Nephron (organoid): Measurements from ENCODE around the gene RNF141.

Experiments
- H3K27ac Mint-ChIP-seq, 3 experiments: 2 replicates each; pipeline ENCODE4 v1.8.0; 2020; ENCODE audit warnings: mixed read lengths in 3 of 3, mild to moderate bottlenecking in 2 of 3, moderate library complexity in 1 of 3
- H3K27me3 Mint-ChIP-seq: 2 replicates; pipeline ENCODE4 v1.8.0; 2021; ENCODE audit warnings: low read depth, mild to moderate bottlenecking, moderate library complexity, mixed read lengths
- H3K36me3 Mint-ChIP-seq: 2 replicates; pipeline ENCODE4 v1.8.0; 2020; ENCODE audit warnings: low read depth, mixed read lengths
- H3K4me1 Mint-ChIP-seq: 2 replicates; pipeline ENCODE4 v1.8.0; 2020; ENCODE audit warnings: mixed read lengths
- H3K4me3 Mint-ChIP-seq, 3 experiments: 2 replicates each; pipeline ENCODE4 v1.8.0; 2020; ENCODE audit warnings: mild to moderate bottlenecking in 3 of 3, mixed read lengths in 3 of 3, moderate library complexity in 2 of 3
- H3K9me3 Mint-ChIP-seq: 2 replicates; pipeline ENCODE4 v1.8.0; 2020; ENCODE audit warnings: mixed read lengths
- CTCF ChIP-seq, 3 experiments: fragments of 200-600 bp; sonication (generic); IDR thresholded peaks; one replicate each; pipeline ENCODE4 v1.5.0; 2021; ENCODE audit warnings: antibody characterized with exemption in 3 of 3; ENCODE audit not compliant: unreplicated experiment in 3 of 3

RNF141 gene

DNA sequence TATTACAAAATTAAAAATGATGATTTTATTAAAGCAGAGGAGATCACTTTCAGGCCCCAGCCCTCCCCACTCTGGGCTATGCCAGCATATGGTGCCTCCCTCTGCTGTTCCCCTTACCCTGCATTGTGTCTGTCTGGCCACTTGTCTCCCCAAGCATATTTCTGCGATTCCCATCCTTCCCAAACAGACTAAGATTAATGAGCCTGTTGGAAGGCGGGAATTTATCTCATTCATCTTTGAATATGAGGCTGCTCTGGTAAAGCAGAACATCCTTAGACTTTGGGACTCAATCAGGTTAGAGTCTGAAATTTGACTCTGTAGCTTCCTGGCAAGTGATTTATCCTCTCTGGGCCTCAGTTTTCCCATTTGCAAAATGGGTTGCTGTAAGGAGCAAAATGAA lies 60.2 kb downstream of the RNF141 start:
- H3K4me1 Mint-ChIP-seq = peaks cover 7% of the 10 kb centered on the region
- no peaks in the 10 kb centered on the region for H3K9me3 Mint-ChIP-seq
- H3K36me3 Mint-ChIP-seq = peaks cover 4% of the 10 kb centered on the region
- no peak overlapping the region for H3K4me3 Mint-ChIP-seq
- H3K27ac Mint-ChIP-seq = no peak overlapping the region
- TF ChIP-seq CTCF (IDR thresholded peaks at IDR 0.05; ENCODE audit: unreplicated experiment in 3 of 3) = no peak
- peaks cover 5% of the 10 kb centered on the region for H3K27me3 Mint-ChIP-seq

GRCh38 chr11:10480026-10480425 lies 61.0 kb downstream of the RNF141 start:
- no peak overlapping the region for H3K27ac Mint-ChIP-seq
- H3K4me1 Mint-ChIP-seq = peaks cover 7% of the 10 kb centered on the region
- H3K36me3 Mint-ChIP-seq = peaks cover 4% of the 10 kb centered on the region
- peaks cover 5% of the 10 kb centered on the region for H3K27me3 Mint-ChIP-seq
- no peaks in the 10 kb centered on the region for H3K9me3 Mint-ChIP-seq
- H3K4me3 Mint-ChIP-seq = no peak overlapping the region
- no peak for TF ChIP-seq CTCF (IDR thresholded peaks at IDR 0.05; ENCODE audit: unreplicated experiment in 3 of 3)

DNA sequence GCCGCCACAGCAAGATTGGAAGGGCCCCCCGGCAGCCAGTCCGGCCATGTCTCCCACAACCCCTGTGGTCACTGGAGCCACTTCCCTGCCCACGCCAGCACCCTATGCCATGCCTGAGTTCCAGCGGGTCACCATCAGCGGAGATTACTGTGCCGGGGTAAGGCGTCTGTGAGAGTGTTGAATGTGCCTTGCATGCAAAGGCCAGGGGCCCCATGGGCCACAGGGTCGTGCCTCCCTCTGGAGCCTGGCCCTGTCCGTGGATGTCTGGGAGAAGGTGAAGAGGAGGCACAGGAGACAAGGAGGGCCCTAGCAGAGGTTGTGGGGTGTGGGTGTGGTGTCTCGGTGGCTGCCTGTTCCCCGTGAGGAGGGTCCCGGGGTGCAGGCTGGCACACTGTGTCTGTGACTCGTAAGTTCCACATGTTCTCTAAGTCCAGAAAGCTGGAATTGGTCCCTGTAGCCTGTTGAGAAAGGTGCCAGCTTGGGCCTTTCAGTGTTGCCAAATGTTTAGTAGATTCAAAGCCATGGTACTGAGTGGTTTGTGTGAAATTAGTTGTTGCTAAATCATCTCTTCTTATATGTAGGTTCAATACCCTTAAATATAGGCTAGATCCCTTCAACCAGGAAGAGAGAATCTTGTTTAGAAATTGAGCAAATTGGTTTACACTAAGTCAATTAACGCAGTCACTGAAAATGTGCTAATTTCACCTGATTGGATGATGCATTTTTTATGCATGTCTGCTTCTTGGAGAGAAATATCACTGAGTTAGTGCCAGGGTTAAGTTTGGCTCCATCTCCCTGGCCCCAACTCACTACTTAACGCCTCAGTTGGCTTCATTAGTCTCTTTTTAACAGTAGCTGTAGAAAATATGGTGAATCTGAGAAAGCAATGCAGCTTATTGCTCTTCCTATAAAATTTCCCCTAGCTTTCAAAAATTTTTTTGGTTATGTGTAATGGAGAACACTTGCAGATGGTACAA lies 62.1 kb downstream of the RNF141 start:
- H3K27ac Mint-ChIP-seq = no peak overlapping the region
- peaks cover 4% of the 10 kb centered on the region for H3K27me3 Mint-ChIP-seq
- H3K4me1 Mint-ChIP-seq = peaks cover 7% of the 10 kb centered on the region
- H3K36me3 Mint-ChIP-seq = peaks cover 4% of the 10 kb centered on the region
- H3K4me3 Mint-ChIP-seq = no peak overlapping the region
- H3K9me3 Mint-ChIP-seq = no peaks in the 10 kb centered on the region
- no peak for TF ChIP-seq CTCF (IDR thresholded peaks at IDR 0.05; ENCODE audit: unreplicated experiment in 3 of 3)

- TF ChIP-seq CTCF (IDR thresholded peaks at IDR 0.05; ENCODE audit: unreplicated experiment in 3 of 3) = no peak
- Mint-ChIP-seq H3K9me3 (no peaks in the 10 kb centered on the region), H3K4me3 (no peak overlapping the region), H3K4me1 (peaks cover 7% of the 10 kb centered on the region), H3K27me3 (peaks cover 4% of the 10 kb centered on the region), H3K27ac (no peak overlapping the region), H3K36me3 (peaks cover 4% of the 10 kb centered on the region)
Measured at GRCh38 chr11:10478066-10478465, 62.9 kb downstream of the RNF141 start.

- H3K27ac Mint-ChIP-seq = no peak overlapping the region
- peaks cover 4% of the 10 kb centered on the region for H3K27me3 Mint-ChIP-seq
- peaks cover 4% of the 10 kb centered on the region for H3K36me3 Mint-ChIP-seq
- no peaks in the 10 kb centered on the region for H3K9me3 Mint-ChIP-seq
- TF ChIP-seq CTCF (IDR thresholded peaks at IDR 0.05; ENCODE audit: unreplicated experiment in 3 of 3) = no peak
- H3K4me1 Mint-ChIP-seq = peaks cover 7% of the 10 kb centered on the region
- no peak overlapping the region for H3K4me3 Mint-ChIP-seq
Measured at GRCh38 chr11:10477690-10478046, 63.3 kb downstream of the RNF141 start.
